HCT116 (cell line): Measurements from ENCODE around the gene COG5.

Experiments used
- CEBPB ChIP-seq: IDR thresholded peaks from 2 replicates; pipeline ENCODE4 v1.6.1; 2012; ENCODE audit warnings: low read depth
- CTCF ChIP-seq, 3 experiments: fragments of 200-600 bp in 1 of 3; sonication (generic) in 1 of 3; IDR thresholded peaks in 2 of 3; conservative IDR thresholded peaks in 1 of 3; 2 replicates each; pipeline ENCODE4 v1.5.1; 2012 to 2017; ENCODE audit warnings: low read depth in 2 of 3, low read length in 2 of 3, antibody characterized with exemption in 1 of 3, borderline replicate concordance in 1 of 3, control low read depth in 1 of 3, mild to moderate bottlenecking in 1 of 3, mixed read lengths in 1 of 3, mixed run types in 1 of 3, moderate library complexity in 1 of 3; ENCODE audit not compliant: insufficient read depth in 1 of 3
- EZH2 ChIP-seq: fragments of 200-600 bp; sonication (generic); IDR thresholded peaks from 2 replicates; pipeline ENCODE4 v1.6.1; 2017; ENCODE audit warnings: antibody characterized with exemption, mixed run types
- EZH2phosphoT487 ChIP-seq: fragments of 200-600 bp; IDR thresholded peaks from 2 replicates; pipeline ENCODE4 v1.6.1; 2018; ENCODE audit warnings: antibody characterized with exemption, borderline replicate concordance
- FOSL1 ChIP-seq: IDR thresholded peaks from 2 replicates; pipeline ENCODE4 v1.6.1; 2012; ENCODE audit warnings: low read depth
- MAX ChIP-seq: IDR thresholded peaks from 2 replicates; pipeline ENCODE4 v1.6.1; 2012
- POLR2A ChIP-seq: IDR thresholded peaks from 2 replicates; pipeline ENCODE4 v1.7.0; 2011; ENCODE audit warnings: borderline replicate concordance; ENCODE audit not compliant: insufficient read depth, insufficient read length; ENCODE audit errors: extremely low read depth
- YY1 ChIP-seq: IDR thresholded peaks from 2 replicates; pipeline ENCODE4 v1.6.1; 2011; ENCODE audit warnings: low read length, low read depth, moderate library complexity, mild to moderate bottlenecking; ENCODE audit not compliant: insufficient replicate concordance; ENCODE audit errors: extremely low read depth
- ZFX ChIP-seq: fragments of 450-650 bp; IDR thresholded peaks from 2 replicates; pipeline ENCODE4 v1.6.1; 2017

GRCh38 chr7:107309296-107309695 lies 254.4 kb downstream of the COG5 start:
- no peak for TF ChIP-seq CTCF (IDR thresholded peaks at IDR 0.05 in 2 of 3, conservative IDR thresholded peaks at IDR 0.05 in 1 of 3; ENCODE audit: borderline replicate concordance in 1 of 3, insufficient read depth in 1 of 3, low read depth in 2 of 3, low read length in 2 of 3)
- TF ChIP-seq FOSL1: no peak
- no peak for TF ChIP-seq MAX
- no peak for TF ChIP-seq YY1
- no peak for TF ChIP-seq ZFX
- TF ChIP-seq POLR2A: no peak
- no peak for TF ChIP-seq EZH2phosphoT487
- no peak for TF ChIP-seq CEBPB
- no peak for TF ChIP-seq EZH2
